HUES6 (cell line): ENCODE measurements around the gene DNAJC1.

ENCODE experiments used
- H3K27ac ChIP-seq: 2 replicates; pipeline ENCODE4 v1.7.0; 2013; ENCODE audit warnings: low read depth, mild to moderate bottlenecking, low read length, inconsistent platforms
- H3K27me3 ChIP-seq: 2 replicates; pipeline ENCODE4 v1.6.1; 2013; ENCODE audit warnings: low read length; ENCODE audit not compliant: control insufficient read depth, insufficient read depth
- H3K36me3 ChIP-seq: 2 replicates; pipeline ENCODE4 v1.6.1; 2013; ENCODE audit warnings: low read length; ENCODE audit not compliant: control insufficient read depth, insufficient read depth
- H3K4me1 ChIP-seq: 2 replicates; pipeline ENCODE4 v1.6.1; 2013; ENCODE audit warnings: low read length; ENCODE audit not compliant: control insufficient read depth, insufficient read depth
- H3K4me3 ChIP-seq: 2 replicates; pipeline ENCODE4 v1.5.1; 2013; ENCODE audit warnings: low read depth, low read length
- H3K9ac ChIP-seq: one replicate; pipeline ENCODE4 v1.6.1; 2013; ENCODE audit warnings: mild to moderate bottlenecking, low read length
- H3K9me3 ChIP-seq: 2 replicates; pipeline ENCODE4 v1.6.1; 2013; ENCODE audit warnings: low read depth, low read length; ENCODE audit not compliant: control insufficient read depth, insufficient read depth

The DNAJC1 gene

GRCh38 chr10:21707498-21707897, 296.0 kb downstream of the DNAJC1 start:
- Histone ChIP-seq H3K9ac (no peak overlapping the region), H3K27me3 (no peaks in the 10 kb centered on the region), H3K27ac (no peak overlapping the region), H3K36me3 (0 out of 2 replicates have a peak, but pooled peaks cover 11% of the 10 kb centered on the region), H3K4me1 (no peaks in the 10 kb centered on the region), H3K9me3 (no peaks in the 10 kb centered on the region), H3K4me3 (no peak overlapping the region)
